Panc1 (cell line): ENCODE measurements around the gene MT1X.

ENCODE experiments used
- CTCF ChIP-seq: fragments of 450-650 bp; IDR thresholded peaks from 2 replicates; pipeline ENCODE4 v1.5.1; 2017; ENCODE audit warnings: mild to moderate bottlenecking
- POLR2AphosphoS5 ChIP-seq: IDR thresholded peaks from 2 replicates; pipeline ENCODE4 v1.6.1; 2012; ENCODE audit warnings: mild to moderate bottlenecking, low read depth, low read length, moderate library complexity
- SIN3A ChIP-seq: IDR thresholded peaks from 2 replicates; pipeline ENCODE4 v1.6.1; 2012; ENCODE audit warnings: low read depth, mild to moderate bottlenecking, low read length, moderate library complexity, borderline replicate concordance; ENCODE audit not compliant: insufficient read depth

GRCh38 chr16:56657555-56658326 lies 24.5 kb upstream of the MT1X start, which contains the start of gene MT1F:
- TF ChIP-seq CTCF (no peak), POLR2AphosphoS5 (no peak), SIN3A (no peak)
